HG03565 (cell line): ENCODE data around the gene SLCO4A1.

Experiments used
- ATAC-seq: cut with Tn5 transposase; IDR thresholded peaks from one replicate; pipeline ENCODE4 v1.9.1; 2021; ENCODE audit warnings: mild to moderate bottlenecking, moderate library complexity; ENCODE audit not compliant: unreplicated experiment

The SLCO4A1 gene

DNA sequence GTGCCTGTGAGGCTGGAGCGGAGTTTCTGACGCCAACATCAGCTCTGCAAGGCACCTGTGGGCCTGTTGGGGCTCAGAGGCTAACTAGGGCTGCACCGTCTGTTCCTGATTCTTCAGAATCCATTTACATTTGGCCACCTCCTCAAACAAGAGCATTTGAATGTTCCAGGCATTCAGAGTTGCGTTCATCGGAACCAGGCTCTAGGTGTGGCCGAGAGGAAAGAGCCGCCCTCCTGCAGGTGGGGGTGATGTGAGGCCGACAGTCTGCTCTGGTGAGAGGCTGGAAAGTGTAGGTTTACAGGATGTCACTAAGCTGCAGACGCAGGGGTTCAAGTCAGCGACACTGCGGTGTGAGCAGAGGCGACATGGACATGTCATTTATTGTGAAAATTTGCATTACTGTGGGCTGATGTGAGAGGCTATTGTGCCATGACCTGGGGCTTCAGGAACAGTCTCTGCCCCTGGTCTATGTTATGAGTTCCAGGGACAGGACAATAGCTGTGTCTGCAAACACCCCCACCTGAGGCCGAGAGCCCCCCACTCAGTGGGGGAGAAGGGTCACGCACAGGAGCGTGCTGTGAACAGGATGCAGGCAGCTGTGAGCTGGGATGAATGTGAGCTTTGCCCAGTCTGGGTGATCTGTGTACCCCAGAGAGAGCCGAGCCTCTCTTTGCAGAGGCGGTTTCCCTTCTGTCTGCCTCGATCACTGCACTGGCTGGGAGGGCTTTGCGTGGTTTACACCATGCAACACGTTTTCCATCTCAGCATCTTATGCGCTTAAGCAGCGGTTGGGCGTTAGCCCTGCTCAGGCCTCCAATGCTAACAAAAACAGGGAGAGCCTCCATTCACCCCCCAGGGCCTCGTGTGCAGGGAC, 21.1 kb downstream of the SLCO4A1 start:
- ATAC-seq: no peak

DNA sequence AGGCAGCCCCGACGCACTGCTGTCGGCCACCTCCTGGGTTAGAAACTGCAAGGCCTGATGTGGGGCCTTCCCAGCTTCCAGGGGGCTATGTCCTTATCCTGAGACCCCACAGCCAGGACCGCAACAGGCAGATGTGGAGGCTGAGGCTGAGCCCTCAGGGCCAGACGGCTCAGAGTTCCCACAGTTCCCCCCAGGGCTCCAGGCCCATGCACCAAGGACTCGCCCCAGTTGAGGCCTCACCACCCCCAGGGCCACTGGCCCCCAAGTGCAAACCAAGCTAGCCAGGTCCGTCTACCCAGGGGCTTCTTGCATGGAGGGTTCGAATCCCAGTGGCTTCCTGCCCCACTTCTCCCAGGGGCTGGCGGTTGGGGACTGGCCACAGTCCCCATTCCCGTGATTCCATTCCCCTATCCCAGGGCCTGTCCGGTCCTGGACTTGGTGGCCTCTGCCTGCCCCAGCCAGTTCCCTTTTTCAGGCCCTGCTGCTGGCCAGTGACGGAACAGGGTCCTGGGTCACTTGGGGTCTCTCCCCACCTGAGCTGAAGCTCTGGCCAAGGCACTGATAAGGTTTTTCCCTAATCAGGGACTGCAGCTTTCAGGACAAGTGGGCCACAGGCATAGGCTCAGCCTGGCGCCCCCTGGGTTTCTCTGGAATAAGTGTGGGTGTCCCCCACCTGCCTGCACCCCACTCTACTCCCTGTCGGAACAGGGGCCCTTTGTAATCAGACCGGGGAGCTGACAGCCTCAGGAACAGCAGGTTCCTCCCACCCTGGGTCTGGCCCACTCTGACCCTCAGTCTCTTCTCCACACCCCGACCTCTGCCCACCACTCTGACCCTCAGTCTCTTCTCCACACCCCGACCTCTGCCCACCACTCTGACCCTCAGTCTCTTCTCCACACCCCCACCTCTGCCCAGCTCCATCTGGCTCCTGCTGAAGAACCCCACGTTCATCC, 22.0 kb downstream of the SLCO4A1 start:
- ATAC-seq: no peak

DNA sequence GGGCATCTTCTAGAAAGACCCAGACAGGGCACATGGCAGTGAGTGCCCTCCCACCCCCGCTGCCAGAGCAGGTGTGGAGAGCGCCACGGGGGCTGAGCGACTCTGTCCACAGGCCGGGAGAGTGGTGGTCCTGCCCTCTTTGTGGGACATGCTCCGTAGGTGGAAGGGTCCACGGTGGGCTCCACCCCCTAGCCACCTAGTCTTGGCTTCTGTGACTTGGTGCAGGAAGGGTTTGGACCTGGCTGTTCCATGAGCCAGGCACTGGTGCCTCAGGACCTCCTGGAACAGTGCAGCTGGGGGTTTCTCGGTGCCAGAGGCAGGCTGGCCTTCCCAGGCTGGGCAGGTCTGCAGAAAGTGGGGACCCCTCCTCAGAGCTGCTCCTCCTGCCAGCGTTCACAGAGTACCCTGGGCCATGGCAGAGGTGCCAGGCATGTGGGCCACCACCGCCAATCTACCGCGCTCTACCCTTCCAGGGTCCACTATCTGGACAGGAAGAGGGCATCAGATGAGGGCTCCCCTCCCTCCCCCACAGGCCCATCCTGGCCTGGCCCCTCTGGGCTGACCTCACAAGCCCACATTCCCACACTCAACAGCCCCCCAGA, 23.0 kb downstream of the SLCO4A1 start:
- no peak for ATAC-seq

DNA sequence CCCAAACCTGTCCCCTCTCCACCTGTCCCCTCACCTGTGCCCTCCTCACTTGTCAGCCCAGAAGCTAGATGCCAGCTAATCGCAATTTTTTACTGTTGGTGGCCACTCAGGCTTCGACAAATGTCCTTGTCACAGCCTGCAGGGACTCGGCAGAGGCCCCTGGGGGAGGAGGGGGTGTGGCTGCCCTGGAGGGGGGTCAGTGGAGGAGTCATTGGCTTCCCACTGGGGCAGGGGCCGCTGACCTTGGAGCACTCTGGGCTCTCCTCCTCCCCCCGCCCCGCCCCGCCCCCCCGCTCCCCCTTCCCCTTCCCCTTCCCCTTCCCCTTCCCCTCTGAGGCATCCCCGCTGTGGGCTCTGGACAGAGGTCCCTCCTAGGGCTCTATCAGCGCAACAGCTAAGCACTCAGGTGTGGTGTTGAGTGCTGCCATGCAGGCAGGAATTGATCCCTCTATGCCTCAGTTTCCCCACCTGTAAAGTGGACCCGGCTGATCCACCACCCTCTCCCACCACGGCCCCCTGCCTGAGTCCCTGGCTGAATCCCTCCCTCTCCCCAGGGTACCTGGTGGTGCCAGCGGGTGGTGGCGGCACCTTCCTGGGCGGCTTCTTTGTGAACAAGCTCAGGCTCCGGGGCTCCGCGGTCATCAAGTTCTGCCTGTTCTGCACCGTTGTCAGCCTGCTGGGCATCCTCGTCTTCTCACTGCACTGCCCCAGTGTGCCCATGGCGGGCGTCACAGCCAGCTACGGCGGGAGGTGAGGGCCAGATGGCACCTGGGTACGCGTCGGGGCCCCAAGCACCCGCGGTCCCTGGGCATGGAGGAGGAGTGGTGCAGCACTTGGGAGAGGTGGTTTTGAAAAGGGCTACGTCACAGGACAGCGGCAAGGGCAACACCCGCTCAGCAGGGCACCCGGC, 23.8 kb downstream of the SLCO4A1 start:
- ATAC-seq: no peak

DNA sequence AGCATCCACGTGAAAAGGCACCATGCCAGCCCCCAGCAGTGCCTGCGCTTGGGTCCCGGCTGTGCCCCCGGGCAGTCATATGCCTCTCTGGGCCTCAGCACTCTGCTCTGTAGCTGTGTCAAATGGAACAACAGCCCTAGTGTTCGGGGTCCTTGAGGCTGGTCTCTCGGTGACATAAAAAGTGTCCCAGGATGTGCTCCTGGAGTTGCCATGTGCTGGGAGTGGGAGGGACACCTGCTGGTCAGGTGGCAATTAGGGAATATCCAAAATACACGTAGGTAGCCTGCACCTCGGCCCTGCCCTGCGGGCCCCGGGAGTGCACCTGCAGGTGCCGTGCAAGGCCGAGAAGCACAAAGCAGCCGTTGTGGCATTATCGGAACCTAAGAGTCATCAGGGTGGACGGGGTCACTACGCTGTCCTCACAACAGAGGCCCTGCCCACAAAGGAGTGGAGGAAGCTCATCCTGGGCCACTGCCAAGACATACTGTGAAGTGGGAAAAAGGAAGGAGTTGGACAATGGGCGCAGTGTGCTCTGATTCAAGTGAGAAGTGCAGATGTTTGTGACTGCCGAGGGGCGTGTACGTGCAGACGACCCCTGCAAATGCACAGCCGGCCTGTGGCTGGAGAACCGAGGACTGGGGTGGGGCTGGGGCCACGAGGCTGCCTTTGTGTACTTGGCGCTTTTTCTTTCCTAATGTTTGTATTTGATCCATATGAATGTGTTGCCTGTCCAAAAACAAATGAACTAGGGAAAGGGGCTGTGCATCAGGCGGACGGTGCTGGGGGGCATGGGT, 24.6 kb downstream of the SLCO4A1 start:
- no peak for ATAC-seq

DNA sequence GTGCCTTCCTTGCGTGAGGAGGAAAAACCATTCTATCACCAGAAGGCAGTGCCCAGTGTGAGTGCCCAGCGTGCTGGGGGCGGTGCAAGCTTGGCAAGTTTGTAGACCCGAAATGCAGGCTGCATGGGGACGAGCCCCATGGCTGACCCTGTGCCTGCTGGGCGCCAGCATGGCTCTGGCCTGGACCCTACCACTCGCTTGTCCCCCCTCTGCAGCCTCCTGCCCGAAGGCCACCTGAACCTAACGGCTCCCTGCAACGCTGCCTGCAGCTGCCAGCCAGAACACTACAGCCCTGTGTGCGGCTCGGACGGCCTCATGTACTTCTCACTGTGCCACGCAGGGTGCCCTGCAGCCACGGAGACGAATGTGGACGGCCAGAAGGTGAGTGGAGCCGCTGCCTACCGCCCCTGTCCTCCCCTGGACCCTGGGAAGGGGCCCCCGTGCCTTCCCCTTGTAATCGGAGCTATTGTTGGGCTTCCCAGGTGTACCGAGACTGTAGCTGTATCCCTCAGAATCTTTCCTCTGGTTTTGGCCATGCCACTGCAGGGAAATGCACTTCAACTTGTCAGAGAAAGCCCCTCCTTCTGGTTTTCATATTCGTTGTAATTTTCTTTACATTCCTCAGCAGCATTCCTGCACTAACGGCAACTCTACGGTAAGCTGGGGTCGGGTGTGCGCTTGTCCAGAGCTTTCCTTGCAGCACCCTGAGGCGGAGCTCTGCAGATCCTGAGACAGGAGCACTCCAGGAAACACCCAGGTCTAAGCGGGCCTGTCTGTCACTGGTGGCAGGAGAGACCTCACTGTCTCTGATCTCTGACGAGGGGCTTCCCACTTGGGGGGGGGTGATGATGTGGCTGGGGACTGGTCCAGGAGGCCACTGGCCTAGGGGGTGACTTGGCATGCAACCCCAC, 25.5 kb downstream of the SLCO4A1 start:
- ATAC-seq: no peak

DNA sequence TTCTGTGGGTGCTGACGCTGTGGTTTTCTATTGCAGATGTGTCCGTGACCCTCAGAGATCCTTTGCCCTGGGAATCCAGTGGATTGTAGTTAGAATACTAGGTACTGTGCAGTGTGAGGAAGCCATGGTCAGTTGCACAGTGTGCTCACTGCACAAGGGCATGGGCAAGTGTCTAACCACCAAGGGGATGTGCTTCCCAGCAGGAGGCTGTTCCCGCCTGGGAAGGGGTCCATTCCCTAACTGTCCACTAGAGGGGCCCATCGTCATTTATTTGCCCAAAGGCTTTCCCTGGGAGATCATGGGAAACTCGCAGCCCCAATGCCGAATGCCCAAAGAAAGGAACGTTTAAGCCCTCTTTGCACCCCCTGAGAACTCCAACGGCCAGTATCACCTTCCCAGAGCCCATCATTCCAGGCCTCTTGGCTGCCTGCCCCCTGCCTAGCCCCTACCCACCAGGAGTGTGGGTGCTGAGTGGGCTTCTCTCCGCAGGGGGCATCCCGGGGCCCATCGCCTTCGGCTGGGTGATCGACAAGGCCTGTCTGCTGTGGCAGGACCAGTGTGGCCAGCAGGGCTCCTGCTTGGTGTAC, 26.2 kb downstream of the SLCO4A1 start:
- ATAC-seq: no peak

DNA sequence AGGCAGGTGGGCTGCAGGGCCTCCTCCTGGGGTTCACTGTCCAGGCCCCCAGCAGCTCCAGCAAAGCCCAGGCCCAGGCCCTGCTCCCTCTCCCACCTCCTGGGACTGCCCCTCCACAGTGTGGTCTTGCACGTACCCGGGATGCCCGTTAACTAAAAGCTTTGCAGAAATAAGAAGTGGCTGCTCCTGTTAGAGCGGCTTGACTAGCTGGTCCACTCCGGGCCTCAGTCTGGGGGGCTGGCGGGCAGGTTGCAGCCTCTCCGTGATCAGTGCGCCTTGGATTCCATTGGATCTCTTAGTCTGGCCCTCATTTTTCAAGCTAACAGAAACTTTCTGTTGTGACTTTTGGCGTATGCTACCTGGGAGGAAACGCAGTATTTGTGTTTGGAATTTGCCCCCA, 26.9 kb downstream of the SLCO4A1 start:
- ATAC-seq: no peak

DNA sequence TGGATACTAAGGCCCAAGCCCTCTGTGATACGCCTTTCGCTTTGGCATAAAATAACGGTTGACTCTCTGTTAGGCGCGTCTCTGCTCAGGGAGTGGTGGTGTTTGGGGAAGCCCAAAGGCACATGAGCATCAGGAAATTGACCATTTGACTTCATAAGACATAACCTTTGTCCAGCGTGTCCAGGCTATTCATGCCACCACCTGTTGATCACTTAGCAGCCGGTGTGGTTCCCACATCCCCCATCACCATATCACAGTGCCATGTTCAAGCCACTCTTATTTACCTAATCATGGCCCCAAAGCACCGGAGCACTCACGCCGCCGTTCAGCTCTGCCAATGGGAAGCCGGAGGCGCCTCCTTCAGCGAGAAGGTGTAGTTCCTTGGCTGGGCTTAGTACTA, 27.9 kb downstream of the SLCO4A1 start:
- ATAC-seq: no peak

DNA sequence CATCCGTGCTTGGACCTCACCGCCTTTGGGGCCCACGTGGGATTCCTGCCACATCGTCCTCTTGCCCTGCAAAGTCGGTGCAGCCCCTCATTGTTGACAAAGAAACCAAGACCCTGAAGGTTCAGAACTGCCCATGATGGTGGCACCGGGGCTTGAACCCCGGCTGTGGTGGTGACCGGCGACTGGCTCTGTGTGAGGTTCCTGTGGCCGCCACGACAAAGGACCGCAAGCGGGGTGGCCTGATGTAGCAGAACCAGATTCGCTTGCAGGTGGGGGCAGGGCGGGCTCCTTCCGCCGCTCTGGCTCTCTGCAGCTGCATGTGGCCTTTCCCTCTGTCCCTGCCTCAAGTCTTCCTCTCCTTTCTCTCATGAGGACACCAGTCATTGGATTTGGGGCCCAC, 28.7 kb downstream of the SLCO4A1 start:
- ATAC-seq: no peak

DNA sequence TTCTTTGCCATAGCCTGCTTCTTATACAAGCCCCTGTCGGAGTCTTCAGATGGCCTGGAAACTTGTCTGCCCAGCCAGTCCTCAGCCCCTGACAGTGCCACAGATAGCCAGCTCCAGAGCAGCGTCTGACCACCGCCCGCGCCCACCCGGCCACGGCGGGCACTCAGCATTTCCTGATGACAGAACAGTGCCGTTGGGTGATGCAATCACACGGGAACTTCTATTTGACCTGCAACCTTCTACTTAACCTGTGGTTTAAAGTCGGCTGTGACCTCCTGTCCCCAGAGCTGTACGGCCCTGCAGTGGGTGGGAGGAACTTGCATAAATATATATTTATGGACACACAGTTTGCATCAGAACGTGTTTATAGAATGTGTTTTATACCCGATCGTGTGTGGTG, 29.5 kb downstream of the SLCO4A1 start:
- ATAC-seq: no peak

DNA sequence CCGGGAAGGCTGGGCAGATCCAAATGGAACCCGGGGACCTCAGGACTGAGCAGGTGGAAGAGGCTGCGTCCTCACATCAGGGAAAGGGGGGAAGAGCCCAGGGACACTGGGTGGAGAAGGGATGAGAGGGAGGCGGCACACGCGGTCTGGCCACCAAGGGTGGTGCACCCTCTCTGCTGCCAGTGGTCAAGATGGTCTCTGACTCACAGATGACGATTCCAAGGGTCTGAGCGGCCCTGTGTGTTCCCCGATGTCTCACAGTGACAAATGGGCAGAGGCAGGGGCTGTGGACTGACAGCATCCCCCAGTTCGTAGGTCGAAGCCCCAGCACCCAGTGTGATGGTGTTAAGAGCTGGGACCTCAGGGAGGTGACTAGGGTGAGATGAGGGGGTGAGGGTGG, 32.1 kb downstream of the SLCO4A1 start:
- no peak for ATAC-seq

DNA sequence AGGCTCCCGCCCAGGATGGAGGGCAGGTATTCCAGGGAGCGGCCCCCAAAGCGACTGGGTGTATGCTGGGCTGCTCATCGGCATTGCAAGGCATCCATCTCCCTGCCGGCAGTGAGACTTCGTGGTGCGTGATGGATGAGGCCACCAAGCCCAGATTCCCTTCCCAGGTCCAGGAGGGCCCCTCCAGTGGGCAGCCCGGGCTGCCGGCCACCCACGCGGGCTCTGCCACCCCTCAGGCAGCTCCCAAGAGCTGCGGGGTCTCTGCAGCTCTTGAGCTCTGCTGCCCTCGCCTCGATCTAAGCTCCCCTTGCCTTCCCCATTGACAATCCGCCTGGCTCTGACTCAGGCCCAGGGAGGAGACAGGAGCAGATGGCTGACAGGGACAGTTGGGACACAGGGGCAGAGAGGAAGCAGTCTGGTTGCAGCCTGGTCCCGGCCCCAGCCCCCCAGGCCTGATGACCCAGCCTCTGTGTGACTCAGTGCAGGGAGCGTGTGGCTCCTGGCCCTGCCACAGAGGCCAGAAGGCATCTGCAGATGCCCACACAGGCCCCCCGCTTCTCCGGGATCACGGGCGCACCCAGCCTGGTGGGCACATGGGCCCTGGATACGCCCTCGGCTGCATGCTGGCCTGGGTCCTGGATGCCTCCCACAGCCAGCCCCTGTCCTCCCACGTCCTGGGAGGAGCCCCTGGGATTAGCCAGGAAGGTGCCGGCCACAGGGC, 33.0 kb downstream of the SLCO4A1 start:
- no peak for ATAC-seq

DNA sequence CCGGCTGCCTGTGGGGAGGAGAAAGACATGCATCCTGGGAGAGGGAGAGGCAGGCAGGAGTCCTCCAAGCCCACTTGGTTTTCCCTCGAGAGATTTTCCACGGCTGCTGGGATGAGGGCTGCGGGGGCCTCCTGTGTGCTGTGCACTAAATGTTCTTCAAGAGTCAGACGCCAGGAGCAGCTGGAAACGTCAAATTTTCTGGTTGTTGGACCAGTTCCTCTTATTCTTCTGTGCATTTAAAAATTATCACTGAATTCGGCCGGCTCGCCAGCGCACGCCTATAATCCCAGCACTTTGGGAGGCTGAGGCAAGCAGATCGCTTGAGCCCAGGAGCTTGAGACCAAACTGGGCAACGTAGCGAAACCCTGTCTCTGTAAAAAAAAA, 33.6 kb downstream of the SLCO4A1 start:
- ATAC-seq: no peak

DNA sequence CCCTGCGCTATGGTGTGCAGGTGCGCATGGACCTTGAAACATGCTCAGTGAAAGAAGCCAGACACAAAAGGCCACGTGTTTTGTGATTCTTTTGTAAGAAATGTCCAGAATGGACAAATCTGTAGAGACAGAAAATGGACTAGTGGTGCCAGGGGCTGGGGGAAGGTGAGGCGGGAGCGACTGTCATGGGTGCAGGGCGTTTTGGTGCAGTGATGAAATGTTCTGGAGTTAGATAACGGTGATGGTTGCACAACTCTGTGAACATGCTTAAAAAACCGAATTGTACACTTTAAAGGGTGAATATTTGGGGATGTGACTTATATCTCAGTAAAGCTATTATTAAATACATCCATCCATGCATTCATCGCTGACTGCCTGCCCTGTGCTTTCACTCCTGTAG, 34.7 kb downstream of the SLCO4A1 start:
- no peak for ATAC-seq

DNA sequence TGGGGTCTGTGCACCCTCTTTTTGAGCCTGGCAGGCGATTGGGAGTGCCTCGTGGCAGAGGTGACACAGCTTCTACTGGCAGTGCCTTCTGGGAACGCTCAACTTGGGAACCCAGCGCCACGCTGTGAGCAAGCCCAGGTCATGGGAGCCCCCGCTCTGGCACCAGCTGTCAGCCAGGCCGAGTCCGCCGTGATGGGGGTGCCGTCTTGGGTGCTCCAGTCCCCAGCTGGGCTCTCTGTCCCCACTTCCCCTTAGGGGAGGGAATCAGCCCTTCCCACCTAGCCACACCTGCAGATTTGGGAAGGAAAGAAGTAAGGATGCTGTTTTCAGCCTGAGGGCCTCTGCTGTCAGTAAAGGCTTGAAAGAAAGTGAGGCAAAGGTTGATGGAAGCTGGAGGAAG, 35.4 kb downstream of the SLCO4A1 start:
- ATAC-seq: no peak

DNA sequence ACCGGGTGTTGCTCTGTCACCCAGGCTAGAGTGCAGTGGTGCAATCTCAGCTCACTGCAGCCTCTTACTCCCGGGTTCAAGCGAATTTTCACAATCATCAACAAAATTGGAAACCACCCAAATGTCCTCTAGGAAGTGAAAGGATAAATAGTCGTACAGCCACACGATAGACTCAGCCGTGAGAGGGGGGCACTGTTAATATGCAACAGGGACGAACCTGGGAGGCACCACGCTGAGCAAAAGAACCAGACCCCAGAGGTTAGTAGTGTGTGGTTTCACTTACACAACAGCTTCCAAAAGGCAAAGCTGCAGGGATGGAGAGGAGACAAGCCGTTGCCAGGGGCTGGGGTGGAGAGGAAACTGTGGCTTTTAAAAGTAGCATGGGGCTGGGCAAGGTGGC, 36.2 kb downstream of the SLCO4A1 start:
- ATAC-seq: no peak
